Prostate gland (tissue), 2 donors: ENCODE data around the gene ITSN1. TPM values are rescaled to one million over a fixed set of nuclear protein-coding genes. Genes with fewer than 3 reads are reported as not detected.
"Not testable (repeated sequence)": the region's sequence is repeated elsewhere in the genome, so short reads cannot be mapped to it uniquely, and the experiment has no call there.

ENCODE experiments used
- DNase-seq: peaks from one replicate; pipeline ENCODE4 v3.0.0-alpha.2; 2019; ENCODE audit warnings: low spot score
- H3K27ac ChIP-seq, 2 donors: fragments of 200-600 bp; sonication (generic); 2 replicates each; pipeline ENCODE4 v1.5.1; 2017 to 2019
- H3K27me3 ChIP-seq: fragments of 200-600 bp; sonication (generic); replicated peaks from 2 replicates; pipeline ENCODE4 v1.5.1; 2019; ENCODE audit not compliant: insufficient read depth
- H3K36me3 ChIP-seq, 2 donors: fragments of 200-600 bp; sonication (generic); 1 replicate in 1 of 2; 2 replicates in 1 of 2; pipeline versions ENCODE4 v1.5.1 to v1.8.1; 2017 to 2019
- H3K4me1 ChIP-seq: fragments of 200-600 bp; sonication (generic); replicated peaks from 2 replicates; pipeline ENCODE4 v1.5.1; 2019
- H3K4me3 ChIP-seq, 2 donors: fragments of 200-600 bp; sonication (generic); 2 replicates each; pipeline ENCODE4 v1.5.1; 2017 to 2019
- H3K9me3 ChIP-seq: fragments of 200-600 bp; sonication (generic); 2 replicates; pipeline ENCODE4 v1.5.1; 2017
- POLR2A ChIP-seq: fragments of 450-650 bp; IDR thresholded peaks from one replicate; pipeline ENCODE4 v1.6.1; 2016; ENCODE audit warnings: antibody characterized with exemption, mild to moderate bottlenecking
- POLR2AphosphoS5 ChIP-seq: sonication (generic); formaldehyde crosslinking; IDR thresholded peaks from one replicate; pipeline ENCODE4 v1.6.1; 2017; ENCODE audit warnings: antibody characterized with exemption
- WGBS: methylation state at CpG from one replicate; pipeline ENCODE4 v1.1.5; 2018; 5-methylcytosine and 5-hydroxymethylcytosine counted together
- intact Hi-C: fragments of 100-400 bp; cut with DNase I; formaldehyde crosslinking; loops from one replicate; pipeline ENCODE4 v1.14.2; 2022
- total RNA-seq, 2 donors: library from RNA; depleted of rRNA; stranded (reverse); fragments of >200 nt; gene quantifications; one replicate each; pipeline ENCODE4 v1.1.0, GENCODE V29; 2016
- TF ChIP-seq, protein P1 (sequence below), 4 experiments: fragments of 200-600 bp in 2 of 4; fragments of 450-650 bp in 2 of 4; sonication (generic) in 2 of 4; IDR thresholded peaks; 1 replicate in 3 of 4; 2 replicates in 1 of 4; pipeline ENCODE4 v1.5.1; 2016 to 2019; ENCODE audit warnings: antibody characterized with exemption in 4 of 4, mild to moderate bottlenecking in 2 of 4, moderate library complexity in 2 of 4

Gene ITSN1
- total RNA-seq, 2 donors from 2014 or later = 14.8 to 44.9 TPM

DNA sequence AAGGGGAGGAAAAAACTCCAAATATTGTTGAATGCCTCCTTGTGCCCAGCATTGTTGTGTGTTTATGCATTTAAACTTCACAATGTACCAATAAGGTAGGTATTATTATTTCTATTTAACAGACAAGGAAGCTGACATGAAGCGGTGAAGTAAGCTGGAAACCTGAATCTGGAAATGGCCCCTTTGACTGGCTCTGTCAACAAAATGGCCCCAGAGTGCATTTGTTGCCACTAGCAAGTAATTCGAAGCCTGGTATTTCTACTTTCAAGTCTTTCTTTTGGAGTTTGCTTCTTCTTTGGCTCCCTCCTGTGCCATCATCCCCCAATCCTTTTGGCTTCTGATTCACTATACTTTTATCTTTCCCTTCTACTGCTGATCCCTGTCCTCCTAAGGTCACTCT lies 23.9 kb upstream of the ITSN1 start:
- intact Hi-C loops = no loop called here
- H3K27ac ChIP-seq = no peak overlapping the region
- no peaks in the 10 kb centered on the region for H3K27me3 ChIP-seq
- WGBS = 98% methylated on average over 2 of the region's 2 CpGs
- no peak overlapping the region for H3K4me3 ChIP-seq
- H3K9me3 ChIP-seq = no peaks in the 10 kb centered on the region
- no peak for DNase-seq
- TF ChIP-seq POLR2A (no peak), POLR2AphosphoS5 (no peak)
- TF ChIP-seq, protein P1, sequence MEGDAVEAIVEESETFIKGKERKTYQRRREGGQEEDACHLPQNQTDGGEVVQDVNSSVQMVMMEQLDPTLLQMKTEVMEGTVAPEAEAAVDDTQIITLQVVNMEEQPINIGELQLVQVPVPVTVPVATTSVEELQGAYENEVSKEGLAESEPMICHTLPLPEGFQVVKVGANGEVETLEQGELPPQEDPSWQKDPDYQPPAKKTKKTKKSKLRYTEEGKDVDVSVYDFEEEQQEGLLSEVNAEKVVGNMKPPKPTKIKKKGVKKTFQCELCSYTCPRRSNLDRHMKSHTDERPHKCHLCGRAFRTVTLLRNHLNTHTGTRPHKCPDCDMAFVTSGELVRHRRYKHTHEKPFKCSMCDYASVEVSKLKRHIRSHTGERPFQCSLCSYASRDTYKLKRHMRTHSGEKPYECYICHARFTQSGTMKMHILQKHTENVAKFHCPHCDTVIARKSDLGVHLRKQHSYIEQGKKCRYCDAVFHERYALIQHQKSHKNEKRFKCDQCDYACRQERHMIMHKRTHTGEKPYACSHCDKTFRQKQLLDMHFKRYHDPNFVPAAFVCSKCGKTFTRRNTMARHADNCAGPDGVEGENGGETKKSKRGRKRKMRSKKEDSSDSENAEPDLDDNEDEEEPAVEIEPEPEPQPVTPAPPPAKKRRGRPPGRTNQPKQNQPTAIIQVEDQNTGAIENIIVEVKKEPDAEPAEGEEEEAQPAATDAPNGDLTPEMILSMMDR (IDR thresholded peaks at IDR 0.05) = no peak
- no peaks in the 10 kb centered on the region for H3K4me1 ChIP-seq
- no peaks in the 10 kb centered on the region for H3K36me3 ChIP-seq

DNA sequence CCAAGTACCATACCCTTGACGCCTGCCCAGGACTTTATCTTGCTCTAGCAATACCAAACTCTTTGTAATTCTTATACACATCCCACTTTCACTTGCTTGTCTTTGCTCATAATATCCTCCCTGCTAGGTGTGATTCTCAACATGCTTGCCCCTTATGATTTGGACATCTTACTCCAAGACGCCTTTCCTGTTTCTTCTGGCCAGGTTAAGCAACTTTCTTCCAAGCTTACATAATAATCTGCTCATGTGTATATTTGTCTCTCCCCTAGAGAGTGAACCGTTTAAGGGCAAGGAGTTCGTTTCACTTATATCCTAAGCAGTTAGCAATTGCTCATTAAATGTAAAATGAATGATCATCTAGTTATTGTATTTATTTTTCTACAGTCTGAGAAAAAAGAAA lies 22.6 kb upstream of the ITSN1 start:
- TF ChIP-seq, protein P1 (IDR thresholded peaks at IDR 0.05) = no peak
- TF ChIP-seq POLR2A (no peak), POLR2AphosphoS5 (no peak)
- no peak overlapping the region for H3K27ac ChIP-seq
- no peaks in the 10 kb centered on the region for H3K9me3 ChIP-seq
- no peak for DNase-seq
- 88% methylated on average over 4 of the region's 4 CpGs for WGBS
- H3K4me3 ChIP-seq = no peak overlapping the region
- no peaks in the 10 kb centered on the region for H3K4me1 ChIP-seq
- no peaks in the 10 kb centered on the region for H3K27me3 ChIP-seq
- intact Hi-C loops = no loop called here
- no peaks in the 10 kb centered on the region for H3K36me3 ChIP-seq

DNA sequence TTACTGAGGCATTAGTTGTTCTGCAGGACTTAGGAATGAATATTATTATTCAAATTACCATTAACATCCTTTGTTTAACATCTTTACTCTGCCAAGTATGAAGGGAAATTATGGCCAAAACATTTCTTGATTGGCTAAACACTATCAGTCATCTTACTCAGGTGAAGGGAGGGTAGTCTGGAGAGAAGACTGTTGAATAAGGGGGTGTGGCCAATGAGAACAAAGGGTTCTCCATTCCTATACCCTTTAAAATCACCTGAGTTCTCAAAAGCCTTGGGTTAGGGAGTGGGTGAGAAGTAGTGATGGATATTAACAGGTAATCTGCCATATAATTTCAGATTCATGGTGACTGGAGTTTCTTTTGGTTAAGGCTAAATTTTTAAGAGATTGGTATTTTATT lies 20.0 kb upstream of the ITSN1 start:
- Histone ChIP-seq H3K4me3 (no peak overlapping the region), H3K36me3 (no peaks in the 10 kb centered on the region), H3K4me1 (no peaks in the 10 kb centered on the region), H3K27me3 (no peaks in the 10 kb centered on the region), H3K9me3 (no peaks in the 10 kb centered on the region), H3K27ac (no peak overlapping the region)
- intact Hi-C loops = no loop called here
- no peak for DNase-seq
- no peak for TF ChIP-seq POLR2A
- TF ChIP-seq, protein P1 (IDR thresholded peaks at IDR 0.05) = no peak
- no peak for TF ChIP-seq POLR2AphosphoS5

DNA sequence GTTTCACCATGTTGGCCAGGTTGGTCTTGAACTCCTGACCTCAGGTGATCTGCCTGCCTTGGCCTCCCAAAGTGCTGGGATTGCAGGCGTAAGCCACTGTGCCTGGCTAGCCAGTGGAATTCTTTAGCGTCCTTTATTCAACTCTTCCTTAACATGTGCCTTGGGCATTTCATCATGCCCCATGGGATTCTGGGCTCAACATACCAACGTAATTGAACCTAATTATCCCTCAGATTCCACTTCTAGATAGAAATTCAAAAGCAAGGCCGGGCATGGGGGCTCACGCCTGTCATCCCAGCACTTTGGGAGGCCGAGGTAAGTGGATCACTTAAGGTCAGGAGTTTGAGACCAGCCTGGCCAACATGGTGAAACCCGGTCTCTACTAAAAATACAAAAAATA lies 16.1 kb upstream of the ITSN1 start:
- H3K4me1 ChIP-seq, H3K27ac ChIP-seq, intact Hi-C loops, H3K27me3 ChIP-seq, H3K9me3 ChIP-seq, DNase-seq, H3K36me3 ChIP-seq, H3K4me3 ChIP-seq: not testable (repeated sequence)
- WGBS = 92% methylated on average over 7 of the region's 7 CpGs

DNA sequence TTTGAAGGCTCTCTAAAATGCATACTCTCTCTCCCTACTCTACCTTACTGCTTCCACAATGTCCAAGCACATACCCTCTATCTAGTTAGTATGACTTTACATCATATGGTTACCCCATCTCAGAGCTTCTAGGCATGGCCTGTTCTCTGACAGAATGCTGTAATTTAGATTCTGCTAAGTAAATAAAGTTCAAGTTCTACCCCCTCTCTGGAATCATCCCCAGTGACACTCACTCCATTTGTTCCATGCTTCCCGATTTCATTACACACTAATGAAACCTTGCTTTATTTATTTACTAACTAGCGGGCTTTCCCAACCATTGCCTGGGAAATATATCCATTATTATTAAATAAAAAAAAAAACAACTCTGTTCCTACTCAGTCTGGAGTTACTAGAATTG lies 8.0 kb upstream of the ITSN1 start:
- Histone ChIP-seq H3K4me3 (no peak overlapping the region), H3K9me3 (no peaks in the 10 kb centered on the region), H3K36me3 (no peaks in the 10 kb centered on the region), H3K4me1 (no peaks in the 10 kb centered on the region), H3K27ac (no peak overlapping the region), H3K27me3 (no peaks in the 10 kb centered on the region)
- 81% methylated on average over 2 of the region's 2 CpGs for WGBS
- no peak for DNase-seq
- TF ChIP-seq, protein P1 (IDR thresholded peaks at IDR 0.05) = no peak
- TF ChIP-seq POLR2A (no peak), POLR2AphosphoS5 (no peak)
- intact Hi-C loops = no loop called here
